HG02981 (cell line): ENCODE results near the gene KRTAP5-2.
"Not testable (repeated sequence)": the region's sequence is repeated elsewhere in the genome, so short reads cannot be mapped to it uniquely, and the experiment has no call there.

Experiments
- ATAC-seq: cut with Tn5 transposase; IDR thresholded peaks from one replicate; pipeline ENCODE4 v1.9.1; 2021; ENCODE audit warnings: mild to moderate bottlenecking, moderate library complexity; ENCODE audit not compliant: unreplicated experiment

Gene KRTAP5-2

GRCh38 chr11:1628506-1629325 lies 30.6 kb upstream of the KRTAP5-2 start:
- no peak for ATAC-seq

- ATAC-seq: no peak
These were observed 27.4 kb upstream of the KRTAP5-2 start for GRCh38 chr11:1625541-1625940.

GRCh38 chr11:1624621-1625020 lies 26.5 kb upstream of the KRTAP5-2 start:
- no peak for ATAC-seq

GRCh38 chr11:1623716-1624115 lies 25.6 kb upstream of the KRTAP5-2 start:
- ATAC-seq: no peak

- no peak for ATAC-seq
These were observed 24.0 kb upstream of the KRTAP5-2 start, which contains the start of gene KRTAP5-4 for GRCh38 chr11:1622086-1622485. TSS of gene KRTAP5-4 (minus strand) at chr11:1622138. CDS start at chr11:1622093, 45 bp downstream.

- ATAC-seq: no peak
These were observed 21.4 kb upstream of the KRTAP5-2 start for GRCh38 chr11:1619449-1619848.

GRCh38 chr11:1618231-1618630 lies 20.1 kb upstream of the KRTAP5-2 start:
- ATAC-seq: no peak

- no peak for ATAC-seq
These were observed 10.3 kb upstream of the KRTAP5-2 start, which contains the start of gene KRTAP5-3 for GRCh38 chr11:1608363-1608762. TSS of gene KRTAP5-3 (minus strand) at chr11:1608463. CDS start at chr11:1608385, 78 bp downstream.

GRCh38 chr11:1607901-1608300 lies 9.8 kb upstream of the KRTAP5-2 start:
- ATAC-seq: not testable (repeated sequence)

GRCh38 chr11:1607156-1607845 lies 9.2 kb upstream of the KRTAP5-2 start:
- ATAC-seq: not testable (repeated sequence)

- not testable (repeated sequence) for ATAC-seq
These were observed 7.8 kb upstream of the KRTAP5-2 start for GRCh38 chr11:1605923-1606322.

GRCh38 chr11:1604711-1605110 lies 6.6 kb upstream of the KRTAP5-2 start:
- no peak for ATAC-seq

GRCh38 chr11:1604181-1604580 lies 6.1 kb upstream of the KRTAP5-2 start:
- no peak for ATAC-seq

GRCh38 chr11:1603629-1604028 lies 5.5 kb upstream of the KRTAP5-2 start:
- no peak for ATAC-seq

GRCh38 chr11:1601663-1602062 lies 3.6 kb upstream of the KRTAP5-2 start:
- ATAC-seq: not testable (repeated sequence)

GRCh38 chr11:1600626-1601025 lies 2.5 kb upstream of the KRTAP5-2 start:
- ATAC-seq: no peak

GRCh38 chr11:1598816-1599215 lies 722 bp upstream of the KRTAP5-2 start:
- no peak for ATAC-seq

- ATAC-seq: not testable (repeated sequence)
These were observed 312 bp upstream of the KRTAP5-2 start for GRCh38 chr11:1598406-1598805.

- ATAC-seq: no peak
These were observed 632 bp downstream of the KRTAP5-2 start for GRCh38 chr11:1597331-1597993.

GRCh38 chr11:1596576-1597121 lies 1.4 kb downstream of the KRTAP5-2 start:
- ATAC-seq: not testable (repeated sequence)

- not testable (repeated sequence) for ATAC-seq
These were observed 2.0 kb downstream of the KRTAP5-2 start for GRCh38 chr11:1595994-1596575.
